GM12878 (cell line): ENCODE data around the gene NFE2L3. TPM values are rescaled to one million over a fixed set of nuclear protein-coding genes. Genes with fewer than 3 reads are reported as not detected.

Source experiments
- BACH1 ChIP-seq: fragments of 450-650 bp; IDR thresholded peaks from 2 replicates; pipeline ENCODE4 v1.6.1; 2017; ENCODE audit warnings: mild to moderate bottlenecking, borderline replicate concordance
- BCL3 ChIP-seq: IDR thresholded peaks from 2 replicates; pipeline ENCODE4 v1.6.1; 2011; ENCODE audit warnings: borderline replicate concordance, low read depth, mild to moderate bottlenecking, moderate library complexity, low read length; ENCODE audit not compliant: insufficient read depth, poor library complexity, severe bottlenecking
- BCLAF1 ChIP-seq: fragments of 450-650 bp; IDR thresholded peaks from 2 replicates; pipeline ENCODE4 v1.6.1; 2017; ENCODE audit warnings: antibody characterized with exemption, mild to moderate bottlenecking, moderate library complexity
- BMI1 ChIP-seq: fragments of 450-650 bp; IDR thresholded peaks from 2 replicates; pipeline ENCODE4 v1.6.1; 2016; ENCODE audit warnings: mild to moderate bottlenecking, moderate library complexity, borderline replicate concordance
- BRCA1 ChIP-seq: IDR thresholded peaks from 2 replicates; pipeline ENCODE4 v1.6.1; 2011; ENCODE audit warnings: low read depth, low read length, improper control_type of control experiment
- CBX3 ChIP-seq: fragments of 200-600 bp; sonication (generic); IDR thresholded peaks from 2 replicates; pipeline ENCODE4 v1.6.1; 2016; ENCODE audit warnings: low read depth, borderline replicate concordance
- HDAC2 ChIP-seq: fragments of 200-600 bp; sonication (generic); IDR thresholded peaks from 2 replicates; pipeline ENCODE4 v1.6.1; 2017
- KAT2A ChIP-seq: conservative IDR thresholded peaks from 2 replicates; pipeline ENCODE4 v1.6.1; 2011; ENCODE audit warnings: low read depth, low read length; ENCODE audit not compliant: control insufficient read depth
- KDM1A ChIP-seq: fragments of 200-600 bp; sonication (generic); IDR thresholded peaks from 2 replicates; pipeline ENCODE4 v1.6.1; 2016; ENCODE audit warnings: borderline replicate concordance
- MTA3 ChIP-seq: IDR thresholded peaks from 2 replicates; pipeline ENCODE4 v1.6.1; 2012; ENCODE audit warnings: low read length, inconsistent platforms, borderline replicate concordance
- NR2C1 ChIP-seq: fragments of 450-650 bp; IDR thresholded peaks from 2 replicates; pipeline ENCODE4 v1.6.1; 2017; ENCODE audit warnings: antibody characterized with exemption, mild to moderate bottlenecking, moderate library complexity
- NRF1 ChIP-seq: conservative IDR thresholded peaks from 2 replicates; pipeline ENCODE4 v1.6.1; 2011; ENCODE audit warnings: mild to moderate bottlenecking, low read depth, low read length, improper control_type of control experiment
- PRDM15 ChIP-seq: fragments of 450-650 bp; formaldehyde crosslinking; IDR thresholded peaks from 2 replicates; pipeline ENCODE4 v1.4.0; 2020; ENCODE audit warnings: mild to moderate bottlenecking, moderate library complexity
- SPI1 ChIP-seq: IDR thresholded peaks from 2 replicates; pipeline ENCODE4 v1.6.1; 2011; ENCODE audit warnings: low read depth, mild to moderate bottlenecking, low read length, moderate library complexity, borderline replicate concordance; ENCODE audit not compliant: insufficient read depth
- YY1 ChIP-seq: IDR thresholded peaks from 2 replicates; pipeline ENCODE4 v1.6.1; 2011; ENCODE audit warnings: low read depth, mild to moderate bottlenecking, low read length
- ZNF592 ChIP-seq: fragments of 450-650 bp; IDR thresholded peaks from 2 replicates; pipeline ENCODE4 v1.6.1; 2017; ENCODE audit warnings: mild to moderate bottlenecking, moderate library complexity
- ZSCAN29 ChIP-seq: fragments of 450-650 bp; IDR thresholded peaks from 2 replicates; pipeline ENCODE4 v1.6.1; 2017; ENCODE audit warnings: mild to moderate bottlenecking, moderate library complexity
- polyA plus RNA-seq, 11 experiments: library from polyadenylated mRNA; depleted of rRNA in 4 of 11; unstranded in 6 of 11; stranded (reverse) in 5 of 11; fragments of >200 nt; fragmentation: Nextera tagmentation in 4 of 11; fragmentation: Illumina TruSeq in 1 of 11; extraction: Ambion mirVana in 4 of 11; extraction: Trizol in 1 of 11; gene quantifications; 1 replicate in 1 of 11; 2 replicates in 10 of 11; pipeline versions ENCODE4 v1.2.1 to v1.2.3, GENCODE V29; 2011 to 2016; ENCODE audit warnings: inconsistent platforms in 2 of 11, missing spikeins in 2 of 11, low read depth in 1 of 11
- total RNA-seq, 4 experiments: library from RNA; depleted of rRNA in 3 of 4; stranded (reverse); fragments of >200 nt in 3 of 4; fragmentation: Illumina TruSeq in 1 of 4; extraction: Trizol in 1 of 4; gene quantifications; 2 replicates each; pipeline versions ENCODE4 v1.2.1 to v1.2.3, GENCODE V29; 2013 to 2021

Gene NFE2L3
- total and polyA plus RNA-seq, 10 of the 15 experiments (the other 5 are each of a cell fraction or from before 2014, with no cell fraction given), result 4.4 to 34.9 (median 13.0) TPM

GRCh38 chr7:26201247-26202018 lies 49.4 kb downstream of the NFE2L3 start, which contains the start of gene CBX3 (continued):
- TF ChIP-seq ZNF592 (no peak), BMI1 (no peak), ZSCAN29 (0 out of 2 replicates have a peak, but pooled peaks have one; percentile 18), NR2C1 (no peak), HDAC2 (no peak), BACH1 (0 out of 2 replicates have a peak, but pooled peaks have one; percentile 22), PRDM15 (CRISPR knock-in tag) (no peak), SPI1 (peak; percentile 48; the same call in 1 of the 2 replicates), BRCA1 (no peak), BCLAF1 (no peak), MTA3 (no peak), CBX3 (no peak), KDM1A (no peak), KAT2A (no peak), BCL3 (no peak), YY1 (0 out of 2 replicates have a peak, but pooled peaks have one; percentile 35), NRF1 (no peak)
